Upper lobe of left lung (tissue), 6 donors: ENCODE data around the gene FBLN5. TPM values are rescaled to one million over a fixed set of nuclear protein-coding genes. Genes with fewer than 3 reads are reported as not detected.
A peak's percentile ranks its signal among the peaks of the same experiment; 100 is the strongest.

Source experiments
- ATAC-seq, 2 donors: fragments of 200-7000 bp; cut with Tn5 transposase; one replicate each; pipeline ENCODE4 v1.9.1; 2022; ENCODE audit warnings: mild to moderate bottlenecking in 2 of 2, moderate library complexity in 2 of 2; ENCODE audit not compliant: low FRiP score in 2 of 2
- DNase-seq, 2 donors: peaks; one replicate each; pipeline ENCODE4 v3.0.0-alpha.2; 2019 to 2020
- H3K27ac ChIP-seq, 4 donors: fragments of 200-600 bp; sonication (generic); one replicate each; pipeline ENCODE4 v1.5.1; 2016 to 2019
- H3K27me3 ChIP-seq, 4 donors: fragments of 200-600 bp; sonication (generic); one replicate each; pipeline ENCODE4 v1.5.1; 2017 to 2019
- H3K36me3 ChIP-seq, 4 donors: fragments of 200-600 bp; sonication (generic); one replicate each; pipeline ENCODE4 v1.5.1; 2016 to 2019
- H3K4me1 ChIP-seq, 4 donors: fragments of 200-600 bp; sonication (generic); one replicate each; pipeline ENCODE4 v1.5.1; 2018 to 2019
- H3K4me3 ChIP-seq, 4 donors: fragments of 200-600 bp; sonication (generic); one replicate each; pipeline ENCODE4 v1.5.1; 2017 to 2019; ENCODE audit warnings: mild to moderate bottlenecking in 2 of 4, moderate library complexity in 1 of 4
- H3K9me3 ChIP-seq, 4 donors: fragments of 200-600 bp; sonication (generic); one replicate each; pipeline ENCODE4 v1.5.1; 2018 to 2019
- EP300 ChIP-seq, 4 donors: sonication (generic); formaldehyde crosslinking; IDR thresholded peaks; one replicate each; pipeline ENCODE4 v1.5.1; 2017; ENCODE audit warnings: antibody characterized with exemption in 4 of 4, control low read depth in 2 of 4
- POLR2A ChIP-seq, 4 donors: fragments of 450-650 bp; IDR thresholded peaks; one replicate each; pipeline ENCODE4 v1.5.1; 2016 to 2017; ENCODE audit warnings: antibody characterized with exemption in 4 of 4, mild to moderate bottlenecking in 2 of 4
- POLR2AphosphoS5 ChIP-seq, 2 donors: sonication (generic); formaldehyde crosslinking; IDR thresholded peaks; one replicate each; pipeline ENCODE4 v1.5.1; 2017; ENCODE audit warnings: antibody characterized with exemption in 2 of 2
- WGBS, 2 donors: methylation state at CpG; one replicate each; pipeline ENCODE4 v1.1.5; 2017 to 2018; 5-methylcytosine and 5-hydroxymethylcytosine counted together
- total RNA-seq, 6 donors: library from RNA; depleted of rRNA in 4 of 6; stranded (reverse); fragments of >200 nt in 4 of 6; gene quantifications; one replicate each; pipeline versions ENCODE4 v1.1.0 to v1.2.1, GENCODE V29; 2016 to 2021
- TF ChIP-seq, protein P1 (sequence below), 6 experiments: fragments of 450-650 bp in 4 of 6; fragments of 200-600 bp in 2 of 6; sonication (generic) in 2 of 6; IDR thresholded peaks; one replicate each; pipeline ENCODE4 v1.5.1; 2016 to 2019; ENCODE audit warnings: antibody characterized with exemption in 6 of 6
- donor health status: DM: no; HTN: no; CAD: no; lungs with moderate emphysema.
- donor health status: DM: no; HTN: yes; CAD: no; lungs with severe emphysema.

FBLN5 gene
- total RNA-seq, 6 donors from 2014 or later, result 53.8 to 196 (median 133) TPM

DNA sequence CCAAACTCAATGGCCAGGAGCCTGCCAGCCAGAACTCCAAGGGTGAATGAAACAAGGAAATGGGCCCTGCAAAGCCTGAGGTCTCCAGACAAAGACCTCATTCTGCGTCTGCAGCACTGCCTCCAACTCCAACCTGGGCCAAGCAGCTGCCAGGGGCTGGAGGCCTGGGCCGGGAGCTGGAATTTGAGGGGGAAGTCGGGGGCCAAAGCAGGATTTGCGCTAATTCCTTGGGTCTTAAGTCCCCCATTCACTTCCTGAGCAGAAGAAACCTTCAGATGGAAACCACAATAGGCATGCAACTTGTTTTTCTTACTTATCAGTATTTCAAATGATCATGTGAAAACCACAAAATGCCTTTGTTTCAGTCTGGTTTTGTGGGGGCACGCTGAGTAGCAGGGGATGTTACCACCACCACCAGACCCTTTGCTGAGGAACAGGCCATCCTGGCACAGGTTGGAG, 57.2 kb downstream of the FBLN5 start:
- TF ChIP-seq EP300 (IDR thresholded peaks at IDR 0.05), result no peak
- no peak for TF ChIP-seq POLR2A (IDR thresholded peaks at IDR 0.05)
- TF ChIP-seq, protein P1, sequence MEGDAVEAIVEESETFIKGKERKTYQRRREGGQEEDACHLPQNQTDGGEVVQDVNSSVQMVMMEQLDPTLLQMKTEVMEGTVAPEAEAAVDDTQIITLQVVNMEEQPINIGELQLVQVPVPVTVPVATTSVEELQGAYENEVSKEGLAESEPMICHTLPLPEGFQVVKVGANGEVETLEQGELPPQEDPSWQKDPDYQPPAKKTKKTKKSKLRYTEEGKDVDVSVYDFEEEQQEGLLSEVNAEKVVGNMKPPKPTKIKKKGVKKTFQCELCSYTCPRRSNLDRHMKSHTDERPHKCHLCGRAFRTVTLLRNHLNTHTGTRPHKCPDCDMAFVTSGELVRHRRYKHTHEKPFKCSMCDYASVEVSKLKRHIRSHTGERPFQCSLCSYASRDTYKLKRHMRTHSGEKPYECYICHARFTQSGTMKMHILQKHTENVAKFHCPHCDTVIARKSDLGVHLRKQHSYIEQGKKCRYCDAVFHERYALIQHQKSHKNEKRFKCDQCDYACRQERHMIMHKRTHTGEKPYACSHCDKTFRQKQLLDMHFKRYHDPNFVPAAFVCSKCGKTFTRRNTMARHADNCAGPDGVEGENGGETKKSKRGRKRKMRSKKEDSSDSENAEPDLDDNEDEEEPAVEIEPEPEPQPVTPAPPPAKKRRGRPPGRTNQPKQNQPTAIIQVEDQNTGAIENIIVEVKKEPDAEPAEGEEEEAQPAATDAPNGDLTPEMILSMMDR (IDR thresholded peaks at IDR 0.05), result no peak
- TF ChIP-seq POLR2AphosphoS5 (IDR thresholded peaks at IDR 0.05), result no peak
- WGBS, 2 donors, result 38 to 63% methylated on average over 5 of the region's 5 CpGs
- no peaks in the 10 kb centered on the region for H3K27me3 ChIP-seq
- H3K9me3 ChIP-seq, result no peaks in the 10 kb centered on the region
- ATAC-seq (no peak), DNase-seq (peak in 1 of 2 donors; percentile 45)
- peaks cover 15 to 22% (median 17%) of the 10 kb centered on the region in 4 donors for H3K4me1 ChIP-seq
- H3K27ac ChIP-seq, result peak overlapping the region; percentile 33 to 74 (median 66)
- H3K4me3 ChIP-seq, result no peak overlapping the region
- peaks cover 0 to 6% (median 0%) of the 10 kb centered on the region in 4 donors for H3K36me3 ChIP-seq

DNA sequence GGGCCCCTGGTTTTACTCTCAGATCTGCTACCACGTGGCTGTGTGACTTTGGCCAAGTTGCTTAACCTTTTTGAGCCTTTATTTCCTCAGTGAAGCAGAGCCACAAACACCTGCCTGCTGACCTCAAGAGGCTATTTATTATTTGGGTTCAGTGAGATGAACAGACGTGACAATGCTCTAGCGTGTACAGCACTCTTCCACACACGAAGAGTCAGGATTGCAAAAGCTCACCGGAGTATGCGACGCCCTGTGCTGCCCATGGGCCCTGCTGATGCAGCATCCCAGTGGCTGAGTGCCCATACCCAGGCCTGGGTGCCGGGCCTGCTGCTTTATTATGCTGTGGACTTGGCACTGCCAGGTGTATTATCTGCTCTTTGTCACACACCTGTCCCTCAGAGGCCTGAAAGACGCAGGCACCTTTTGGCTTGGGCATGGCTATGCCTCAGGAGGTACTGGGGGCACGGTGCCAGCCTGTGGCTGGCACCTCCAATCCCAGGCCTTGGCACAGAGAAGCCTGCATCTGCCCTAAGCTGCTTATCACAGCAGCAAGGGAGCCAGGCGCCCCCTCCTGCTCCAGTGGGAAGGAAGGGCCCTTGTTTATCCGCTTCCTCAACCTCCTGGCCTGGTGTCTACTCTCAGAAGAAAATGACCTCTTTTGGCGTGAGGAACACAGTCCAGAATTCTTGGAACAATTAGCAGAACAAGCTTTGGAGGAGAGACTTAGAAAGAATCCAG, 57.9 kb downstream of the FBLN5 start:
- Histone ChIP-seq H3K27me3 (no peaks in the 10 kb centered on the region), H3K9me3 (no peaks in the 10 kb centered on the region), H3K4me3 (no peak overlapping the region), H3K4me1 (peaks cover 15 to 22% (median 18%) of the 10 kb centered on the region in 4 donors), H3K27ac (peak overlapping the region; percentile 33 to 74 (median 66)), H3K36me3 (peaks cover 0 to 6% (median 0%) of the 10 kb centered on the region in 4 donors)
- DNase-seq (no peak), ATAC-seq (peak in 1 of 2 donors; percentile 27)
- 69 to 73% methylated on average over 11 to 13 of the region's 13 CpGs for WGBS, 2 donors
- no peak for TF ChIP-seq POLR2A (IDR thresholded peaks at IDR 0.05)
- TF ChIP-seq POLR2AphosphoS5 (IDR thresholded peaks at IDR 0.05), result no peak
- TF ChIP-seq, protein P1 (IDR thresholded peaks at IDR 0.05), result no peak
- no peak for TF ChIP-seq EP300 (IDR thresholded peaks at IDR 0.05)

DNA sequence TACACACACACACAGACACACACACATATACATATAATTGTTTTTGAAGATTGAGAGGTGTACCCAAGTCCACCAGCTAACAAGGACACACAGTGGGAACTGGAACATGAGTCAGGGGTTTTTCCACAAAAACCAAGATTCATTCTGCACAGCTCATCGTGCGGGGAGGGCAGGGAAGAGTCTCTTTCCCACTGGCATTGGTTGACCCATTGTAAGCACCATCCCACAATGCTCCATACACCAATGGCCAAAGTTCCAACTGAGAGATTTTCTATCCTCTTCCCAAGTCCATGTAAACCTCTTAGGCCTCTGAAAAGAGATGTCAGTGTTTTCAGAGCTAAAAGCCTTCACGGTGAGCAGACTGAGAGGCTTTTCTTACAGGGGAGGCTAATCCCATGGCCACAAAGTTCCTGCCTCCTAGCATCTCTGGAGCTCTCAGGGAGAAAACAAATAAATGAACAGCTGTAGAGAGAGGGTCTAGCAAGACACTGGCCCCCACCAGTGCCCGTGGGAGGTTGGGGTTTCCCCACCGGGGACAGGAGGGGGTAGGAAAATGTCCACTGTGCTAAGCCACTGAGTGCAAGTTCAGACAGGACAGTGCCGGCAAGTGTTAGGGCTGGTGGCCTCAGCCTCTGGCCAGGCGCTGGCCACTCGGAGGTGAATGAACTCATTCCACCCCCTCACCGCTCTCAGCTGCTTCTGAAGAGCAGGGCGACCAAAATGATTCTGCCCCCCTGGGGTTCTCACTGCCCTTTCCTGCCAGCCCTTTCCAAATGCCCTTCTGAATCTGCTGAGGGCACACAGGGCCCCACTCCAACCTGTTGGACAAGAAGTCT, 58.6 kb downstream of the FBLN5 start:
- Histone ChIP-seq H3K4me3 (no peak overlapping the region), H3K9me3 (no peaks in the 10 kb centered on the region), H3K27ac (peak overlapping the region; percentile 33 to 74 (median 66)), H3K27me3 (no peaks in the 10 kb centered on the region), H3K4me1 (peaks cover 15 to 22% (median 20%) of the 10 kb centered on the region in 4 donors), H3K36me3 (peaks cover 0 to 6% (median 0%) of the 10 kb centered on the region in 4 donors)
- 84 to 86% methylated on average over 8 to 10 of the region's 10 CpGs for WGBS, 2 donors
- DNase-seq (peak in 1 of 2 donors; percentile 43), ATAC-seq (no peak)
- TF ChIP-seq POLR2A (IDR thresholded peaks at IDR 0.05), result no peak
- TF ChIP-seq, protein P1 (IDR thresholded peaks at IDR 0.05), result no peak
- no peak for TF ChIP-seq EP300 (IDR thresholded peaks at IDR 0.05)
- no peak for TF ChIP-seq POLR2AphosphoS5 (IDR thresholded peaks at IDR 0.05)

DNA sequence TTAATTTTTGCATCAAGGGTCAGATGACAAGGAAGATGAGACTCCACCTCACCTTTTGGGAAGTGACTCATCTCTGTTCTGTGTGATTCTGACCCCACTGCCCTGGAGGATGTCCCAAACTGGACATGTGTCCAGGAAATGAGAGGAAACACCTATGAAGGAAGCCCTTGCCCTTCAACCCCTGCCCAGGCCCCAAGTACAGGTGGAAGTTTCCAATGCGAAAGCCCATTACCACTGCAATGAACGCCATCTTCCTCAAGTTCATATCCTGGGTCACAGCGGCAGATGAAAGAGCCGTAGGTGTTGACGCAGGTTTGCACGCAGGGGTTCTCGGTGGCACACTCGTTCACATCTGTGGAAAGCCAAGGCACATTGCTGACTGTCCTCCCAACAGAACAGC, 60.5 kb downstream of the FBLN5 start:
- DNase-seq (no peak), ATAC-seq (no peak)
- no peak for TF ChIP-seq POLR2A (IDR thresholded peaks at IDR 0.05)
- TF ChIP-seq POLR2AphosphoS5 (IDR thresholded peaks at IDR 0.05), result no peak
- TF ChIP-seq, protein P1 (IDR thresholded peaks at IDR 0.05), result no peak
- TF ChIP-seq EP300 (IDR thresholded peaks at IDR 0.05), result no peak
- H3K27me3 ChIP-seq, result no peaks in the 10 kb centered on the region
- WGBS, 2 donors, result 93 to 98% methylated on average over 8 of the region's 8 CpGs
- peaks cover 15 to 33% (median 20%) of the 10 kb centered on the region in 4 donors for H3K4me1 ChIP-seq
- no peaks in the 10 kb centered on the region for H3K9me3 ChIP-seq
- peaks cover 0 to 6% (median 0%) of the 10 kb centered on the region in 4 donors for H3K36me3 ChIP-seq
- no peak overlapping the region for H3K4me3 ChIP-seq
- H3K27ac ChIP-seq, result peak overlapping the region in 1 of 4 donors; percentile 32
